ENCODE data around the gene LUZP2.

The LUZP2 gene
- 0 reads per million in 3 experiments for total RNA-seq

DNA sequence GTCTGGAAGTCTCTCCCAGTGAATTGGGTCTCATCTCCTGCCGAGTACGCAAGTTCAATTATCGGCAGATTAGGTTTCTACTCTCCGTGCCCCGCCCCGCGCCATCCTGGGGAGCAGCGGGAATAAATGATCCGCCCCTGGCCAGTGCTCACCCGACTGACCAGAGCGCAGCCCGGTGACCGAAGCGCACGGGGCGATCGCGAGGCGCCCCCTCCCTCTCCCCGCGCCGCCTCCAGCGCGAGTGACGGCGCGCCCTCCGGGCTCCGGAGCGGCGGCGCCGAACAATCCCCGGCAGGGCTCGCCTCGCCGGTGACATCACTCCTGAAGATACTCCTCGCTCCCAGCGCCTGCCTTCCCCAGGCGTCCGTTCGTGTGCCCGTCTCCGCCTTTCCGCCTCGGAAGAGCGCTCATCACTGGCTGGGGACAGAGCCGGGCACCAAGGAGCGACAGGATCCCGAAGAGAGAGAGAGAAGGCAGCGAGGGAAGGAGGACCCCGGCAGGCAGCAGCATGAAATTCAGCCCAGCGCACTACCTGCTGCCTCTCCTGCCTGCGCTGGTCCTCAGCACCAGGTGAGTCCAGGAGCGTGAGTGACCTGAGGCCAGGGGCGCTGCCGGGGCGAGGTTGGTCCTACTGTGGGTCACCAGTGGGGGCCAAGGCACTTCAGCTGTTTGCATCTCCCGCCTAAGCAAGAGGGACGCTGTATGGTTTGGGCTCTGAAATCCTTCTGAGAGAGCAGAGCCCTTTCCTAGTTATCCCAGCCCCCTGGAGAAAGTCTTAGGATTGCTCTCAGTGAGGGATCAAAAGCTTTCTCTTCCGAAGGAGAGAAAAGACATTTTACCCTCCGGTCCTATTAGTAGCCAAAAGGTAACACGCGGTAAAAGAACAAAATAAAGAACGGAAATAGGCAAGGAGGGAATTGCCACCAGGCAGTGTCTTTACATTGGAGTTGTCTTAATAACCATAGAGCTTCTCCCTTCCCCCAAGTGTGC lies at the start of gene LUZP2:
TSS of gene LUZP2 (plus strand) at position 318 of the 990 bp plus-strand sequence.
- no peak for DNase-seq

DNA sequence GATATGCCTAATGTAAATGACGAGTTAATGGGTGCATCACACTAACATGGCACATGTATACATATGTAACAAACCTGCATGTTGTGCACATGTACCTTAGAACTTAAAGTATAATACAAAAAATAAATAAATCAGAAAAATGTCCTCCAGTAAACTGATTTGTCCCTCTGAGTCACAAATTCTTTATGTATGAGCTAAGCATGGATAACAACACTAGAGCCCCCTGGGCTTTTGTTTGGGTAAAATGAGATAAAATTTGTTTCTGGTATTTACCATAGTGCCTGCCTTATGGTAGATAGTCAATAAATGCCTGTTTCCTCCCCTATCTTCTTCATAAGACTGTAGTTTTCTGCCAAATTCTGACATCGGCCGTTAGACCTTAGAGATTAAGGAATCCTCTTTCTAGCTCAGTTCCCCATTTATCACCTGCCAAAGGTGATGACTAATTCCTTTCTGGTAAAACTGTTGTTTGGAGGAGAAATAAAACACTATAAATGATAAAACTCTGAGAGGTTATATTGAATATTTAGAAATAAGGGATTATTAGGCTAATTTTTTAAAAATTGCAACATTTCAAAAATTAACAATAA lies 43.6 kb upstream of the LUZP2 start:
- DNase-seq = no peak

DNA sequence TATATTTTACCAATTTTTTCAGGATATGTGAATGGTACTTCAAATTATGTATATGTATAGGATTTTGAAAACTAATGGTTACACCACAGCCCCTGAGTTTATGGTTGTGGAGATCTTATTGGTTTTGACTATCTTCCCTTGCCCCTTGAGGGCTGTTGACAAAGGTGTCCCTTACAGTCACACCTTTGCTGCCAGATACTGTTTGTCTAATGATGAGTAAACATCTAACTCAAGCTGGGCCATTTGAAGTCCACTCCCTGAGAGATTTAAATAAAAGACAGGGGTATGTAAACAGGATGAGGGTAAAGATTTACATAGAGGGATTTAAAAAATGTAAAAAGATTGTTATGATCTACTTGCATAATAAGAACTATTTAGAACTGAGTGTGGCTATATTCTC lies 38.9 kb upstream of the LUZP2 start:
- no peak for DNase-seq

DNA sequence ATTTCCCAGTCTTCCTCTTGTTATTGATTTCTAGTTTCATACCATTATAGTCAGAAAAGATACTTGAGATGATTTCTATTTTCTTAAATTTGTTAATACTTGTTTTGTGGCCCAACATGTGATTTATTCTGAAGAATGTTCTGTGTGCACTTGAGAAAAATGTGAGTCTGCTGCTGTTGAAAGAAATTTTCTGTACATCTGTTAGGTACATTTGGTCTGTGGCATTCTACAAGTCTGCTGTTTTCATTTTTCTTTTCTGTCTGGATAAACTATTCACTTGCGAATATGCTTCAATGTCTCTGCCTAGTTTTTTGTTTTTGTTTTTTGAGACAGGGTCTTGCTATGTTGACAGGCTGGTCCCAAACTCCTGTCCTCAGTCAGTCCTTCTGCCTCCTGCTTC lies 26.4 kb upstream of the LUZP2 start:
- DNase-seq = no peak

DNA sequence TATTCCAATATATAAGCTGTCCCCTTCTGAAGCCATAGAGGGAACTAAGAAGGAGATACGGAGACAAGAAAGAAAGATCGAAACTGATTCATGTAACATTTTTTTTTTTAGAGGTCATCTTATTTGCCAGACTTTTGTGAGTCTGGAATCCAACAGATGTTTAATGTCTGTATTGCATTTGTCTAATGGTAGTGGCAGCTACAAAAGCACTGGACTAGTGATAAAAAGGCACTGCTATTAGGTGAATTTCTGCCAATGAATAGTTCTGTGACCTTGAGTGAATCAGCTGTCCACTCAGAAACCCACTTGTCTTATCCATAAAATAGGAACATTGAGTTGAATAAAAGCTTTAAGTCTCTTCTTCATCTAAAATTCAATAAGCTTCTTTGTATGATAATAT lies 25.8 kb upstream of the LUZP2 start:
- no peak for DNase-seq

DNA sequence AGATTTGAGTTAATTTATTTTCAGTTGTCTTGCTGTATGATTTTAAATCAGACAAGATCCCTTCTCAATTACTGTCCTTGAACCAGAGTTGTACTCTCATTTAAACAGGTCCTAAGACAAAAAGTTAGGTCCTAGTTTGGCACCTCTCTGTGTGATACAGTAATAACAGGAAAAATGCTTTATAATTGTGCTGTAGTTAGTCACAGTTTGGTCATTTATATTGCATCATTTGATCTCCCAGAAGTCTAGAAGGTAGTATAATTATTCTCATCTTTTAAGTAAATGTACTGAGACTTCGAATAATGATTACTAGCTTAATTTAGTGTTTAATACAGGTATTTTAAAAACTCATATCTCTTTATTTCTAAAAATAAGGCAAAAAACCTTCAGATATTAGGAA lies 18.1 kb upstream of the LUZP2 start:
- no peak for DNase-seq

DNA sequence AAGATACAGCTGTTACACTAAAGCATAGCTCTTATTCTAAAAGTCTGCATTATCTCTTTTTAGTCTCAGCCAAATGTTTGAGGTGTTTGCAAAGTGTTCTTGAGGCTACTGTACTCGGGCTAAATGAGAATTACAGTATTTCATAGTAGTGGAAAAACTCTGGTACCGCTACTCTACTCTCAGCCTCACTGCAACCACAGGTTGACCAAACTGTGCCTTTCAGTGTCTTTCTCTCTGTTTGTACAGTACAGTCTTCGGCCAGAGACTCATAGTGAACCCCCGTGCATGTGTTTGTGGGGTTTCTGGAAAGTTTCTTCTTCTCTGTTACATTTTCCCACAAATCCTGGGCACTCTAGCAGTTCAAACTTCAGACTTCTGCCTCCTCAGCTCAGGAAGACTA lies 7.4 kb upstream of the LUZP2 start:
- no peak for DNase-seq

DNA sequence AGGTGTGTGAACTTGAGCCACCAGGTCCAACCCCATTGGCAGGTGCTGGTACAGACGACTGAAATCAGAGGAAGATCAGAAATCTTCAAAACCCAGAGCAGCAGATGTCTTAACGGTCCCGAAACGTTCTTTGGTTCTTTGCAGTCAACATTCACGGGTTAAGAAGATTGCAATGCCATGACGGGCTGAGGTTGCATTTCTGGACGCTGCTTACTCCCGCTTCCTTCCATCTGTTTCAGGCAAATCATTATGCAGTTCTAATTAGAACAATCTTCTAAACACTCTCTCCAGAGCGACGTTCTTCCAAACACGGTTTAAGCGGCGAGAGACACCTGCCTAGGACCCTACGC lies 492 bp upstream of the LUZP2 start:
- DNase-seq = no peak

DNA sequence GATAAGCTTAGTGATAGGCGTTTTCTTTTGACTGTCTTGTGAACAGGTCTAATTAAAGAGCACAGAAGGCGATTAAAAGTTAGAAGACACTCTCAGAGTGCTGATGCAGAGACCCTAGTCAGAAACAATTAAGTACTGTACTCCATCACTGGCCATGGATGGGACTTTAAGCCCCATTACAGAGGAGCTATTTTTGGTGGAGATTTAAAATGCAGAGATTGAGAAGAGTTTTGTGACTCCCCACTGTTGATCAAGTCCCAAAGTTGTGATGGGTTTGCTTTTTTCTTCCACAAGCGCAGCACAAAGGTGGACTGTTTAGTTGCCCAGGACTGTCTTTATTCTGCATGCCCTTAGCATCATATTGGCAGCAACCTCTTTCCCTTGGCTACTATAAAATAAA lies 978 bp downstream of the LUZP2 start:
- DNase-seq = no peak

DNA sequence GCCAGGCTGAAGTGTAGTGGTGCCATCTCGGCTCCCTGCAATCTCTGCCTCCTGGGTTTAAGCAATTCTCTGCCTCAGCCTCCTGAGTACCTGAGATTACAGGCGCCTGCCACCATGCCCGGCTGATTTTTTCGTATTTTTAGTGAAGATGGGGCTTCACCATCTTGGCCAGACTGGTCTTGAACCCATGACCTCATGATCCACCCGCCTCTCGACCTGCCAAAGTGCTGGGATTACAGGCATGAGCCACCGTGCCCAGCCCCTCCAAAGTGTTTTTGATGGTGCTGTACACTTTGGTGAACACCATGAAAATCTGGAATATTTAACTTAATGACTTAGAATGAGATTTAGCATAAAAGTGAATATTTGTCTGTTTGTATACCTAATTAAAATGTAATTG lies 5.6 kb downstream of the LUZP2 start:
- no peak for DNase-seq

DNA sequence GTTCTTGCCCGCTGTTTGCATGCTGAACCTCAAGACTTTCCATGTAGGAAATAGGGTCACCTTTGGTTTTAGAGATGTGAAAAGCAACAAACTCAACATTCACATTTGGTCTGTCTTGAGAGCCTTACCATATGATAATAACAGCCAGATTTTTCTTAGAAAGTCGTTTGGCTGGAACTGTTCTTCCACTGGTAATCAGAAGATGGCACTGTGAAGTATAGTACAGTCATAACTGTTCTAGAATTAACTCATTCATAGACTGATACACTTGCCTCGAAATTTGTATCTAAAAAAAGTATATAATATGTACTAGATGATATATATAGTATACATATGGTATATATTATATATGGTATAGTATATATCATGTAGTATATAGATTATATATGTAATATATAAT lies 12.3 kb downstream of the LUZP2 start:
- DNase-seq = no peak

DNA sequence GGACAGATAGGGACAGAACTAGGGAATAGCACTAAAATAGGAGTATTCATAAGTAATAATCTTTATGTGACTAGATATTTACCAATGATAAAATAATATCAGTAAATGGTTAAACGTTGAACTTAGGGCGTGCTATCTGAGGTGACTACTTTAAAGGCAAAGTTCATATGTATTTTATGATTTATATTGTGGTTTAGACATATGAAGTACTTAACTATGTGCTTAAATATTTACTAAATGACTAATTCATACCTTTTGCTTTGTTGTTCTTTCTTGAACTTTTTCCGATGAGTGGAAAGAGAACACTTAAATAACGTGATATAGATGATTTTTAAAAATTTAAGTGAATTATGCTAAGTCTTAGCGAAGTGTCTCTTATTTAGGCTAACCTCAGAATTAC lies 14.7 kb downstream of the LUZP2 start:
- no peak for DNase-seq

DNA sequence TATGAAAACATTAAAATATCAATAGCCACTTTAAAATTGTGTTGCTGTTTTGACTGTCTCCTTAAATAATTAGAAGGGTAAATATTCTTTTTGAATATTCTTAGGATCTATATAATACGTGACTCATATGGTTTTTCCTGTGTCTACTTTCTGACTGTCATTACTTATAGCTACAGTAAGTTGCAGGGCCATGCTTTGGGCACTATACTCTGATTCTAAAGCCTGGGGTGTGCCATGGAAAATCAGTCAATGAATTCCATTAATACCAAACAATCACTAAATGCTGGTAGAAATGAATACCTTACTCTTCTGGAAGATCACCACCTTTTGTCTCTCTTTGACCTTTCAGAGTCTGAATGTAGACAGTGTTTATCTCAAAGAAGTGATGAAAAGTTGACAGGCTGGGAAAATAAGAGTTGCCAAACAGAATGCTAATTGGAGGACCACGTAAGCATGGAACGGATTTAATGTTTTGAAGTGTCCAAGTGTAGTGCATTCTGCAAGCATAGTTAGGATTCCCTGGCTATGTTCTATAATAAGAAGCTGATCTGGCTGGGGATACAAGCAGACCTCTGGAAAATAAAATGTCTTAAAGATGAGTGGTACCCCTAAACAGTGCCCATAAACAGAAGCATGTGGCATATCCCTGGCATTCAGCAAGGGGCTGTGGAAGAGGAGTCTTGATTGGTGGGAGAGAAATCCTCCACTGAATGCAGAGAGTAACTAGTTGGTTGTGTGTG lies 16.8 kb downstream of the LUZP2 start:
- no peak for DNase-seq

DNA sequence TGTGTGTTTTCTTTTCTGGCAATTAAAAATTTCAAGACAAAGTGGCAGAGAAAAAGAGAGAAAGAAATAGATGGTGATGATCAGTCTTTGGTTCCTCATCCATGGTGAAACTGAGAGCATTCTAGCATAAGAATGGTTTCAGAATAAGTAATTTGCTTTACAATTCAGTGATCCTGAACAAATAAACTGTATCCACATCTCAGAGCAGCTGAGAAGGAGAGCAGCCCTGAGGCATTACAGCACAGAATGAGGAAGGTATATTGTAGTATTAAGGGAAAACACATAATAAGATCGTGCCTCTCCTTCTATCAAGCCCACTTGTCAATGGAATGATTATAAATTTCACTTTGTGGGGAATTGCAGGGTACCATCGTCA lies 17.4 kb downstream of the LUZP2 start:
- no peak for DNase-seq

DNA sequence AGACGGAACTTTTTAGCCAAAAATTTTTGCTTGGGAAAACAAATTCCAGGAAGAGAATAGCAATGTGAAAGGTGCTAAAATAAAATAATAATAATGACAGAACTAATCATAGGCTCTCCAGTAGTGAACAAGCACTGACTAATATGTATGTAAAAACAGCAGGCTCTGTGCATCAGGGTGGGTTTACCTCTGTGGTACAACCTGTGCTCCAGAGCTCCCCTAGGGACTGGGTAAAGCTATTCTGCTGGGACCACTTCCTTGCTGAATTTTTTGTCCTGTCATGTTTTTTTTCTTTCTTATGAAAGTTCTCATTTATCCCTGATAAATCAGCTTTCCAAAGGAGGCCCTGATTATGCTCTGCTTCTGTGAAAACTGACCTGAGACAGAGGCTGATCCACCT lies 18.8 kb downstream of the LUZP2 start:
- DNase-seq = no peak

DNA sequence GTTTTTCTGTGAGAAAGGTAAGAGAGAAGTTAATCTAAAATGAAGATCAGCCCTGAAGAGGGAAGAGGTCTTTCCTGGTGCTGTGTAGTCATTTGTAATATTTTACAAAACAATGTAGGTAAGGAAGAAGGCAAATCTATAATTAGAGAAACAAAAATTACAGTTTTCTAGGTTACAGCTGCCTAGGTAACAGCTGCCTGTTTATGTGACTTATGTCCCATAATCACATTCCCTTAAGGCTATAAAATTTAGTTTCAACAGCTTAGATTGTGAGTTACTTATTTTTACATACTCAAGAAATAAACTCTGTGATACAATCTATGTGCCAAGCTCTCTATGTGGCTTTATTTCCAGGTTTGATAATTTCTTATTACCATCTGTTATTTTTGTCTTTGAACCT lies 19.8 kb downstream of the LUZP2 start:
- DNase-seq = no peak

DNA sequence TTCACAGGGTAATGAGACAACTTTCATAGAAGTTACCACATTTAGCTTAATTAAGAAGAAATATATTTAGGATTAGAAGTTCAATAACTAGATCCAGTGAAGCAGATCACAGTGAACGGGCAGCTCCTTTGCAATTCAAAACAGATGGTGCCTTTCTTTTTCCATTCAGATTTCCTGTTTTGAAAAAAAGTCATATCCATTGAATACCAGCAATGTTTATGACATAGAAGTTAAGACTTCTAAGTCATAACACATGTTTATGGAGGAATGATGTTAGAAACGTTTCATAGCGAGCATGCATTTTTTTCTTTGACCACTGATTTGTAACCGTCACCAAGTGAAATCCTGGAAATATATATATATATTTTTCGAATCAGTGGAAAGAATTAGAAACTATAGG lies 24.7 kb downstream of the LUZP2 start:
- DNase-seq = no peak

DNA sequence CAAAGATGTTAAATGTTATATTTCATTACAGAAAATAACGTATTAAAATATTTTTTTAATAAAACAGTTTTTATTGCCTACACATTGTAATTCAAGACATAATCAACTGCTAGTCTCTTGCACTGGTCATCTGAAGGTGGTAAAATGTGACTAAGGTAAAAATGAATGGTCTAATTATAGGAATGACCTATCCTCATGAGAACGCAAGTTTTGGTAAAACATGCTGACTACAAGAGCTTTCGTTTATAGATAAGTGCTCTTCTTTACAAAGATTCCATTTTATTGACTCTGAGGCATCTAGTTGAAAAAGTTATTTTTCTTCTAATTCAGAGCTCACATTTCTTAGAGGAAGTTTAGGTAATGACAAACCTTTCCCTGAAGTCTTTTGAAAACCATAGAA lies 27.3 kb downstream of the LUZP2 start:
- DNase-seq = no peak

DNA sequence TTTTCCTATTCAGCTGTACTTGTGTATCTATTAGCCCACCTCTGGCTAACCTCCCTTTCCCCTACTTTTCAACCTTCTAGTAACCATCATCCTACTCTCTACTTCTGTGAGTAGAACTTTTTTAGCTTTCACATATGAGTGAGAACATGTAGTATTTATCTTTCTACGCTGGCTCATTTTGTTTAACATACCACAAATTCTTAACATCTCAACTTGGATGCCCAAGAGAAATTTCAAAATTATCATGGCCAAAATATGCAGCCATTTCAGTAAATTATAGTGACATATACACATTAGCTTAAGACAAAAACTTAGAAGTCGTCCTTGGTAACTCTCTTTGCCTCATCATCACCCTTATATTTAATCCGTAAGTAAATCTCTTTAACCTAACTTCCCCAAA lies 34.7 kb downstream of the LUZP2 start:
- no peak for DNase-seq

DNA sequence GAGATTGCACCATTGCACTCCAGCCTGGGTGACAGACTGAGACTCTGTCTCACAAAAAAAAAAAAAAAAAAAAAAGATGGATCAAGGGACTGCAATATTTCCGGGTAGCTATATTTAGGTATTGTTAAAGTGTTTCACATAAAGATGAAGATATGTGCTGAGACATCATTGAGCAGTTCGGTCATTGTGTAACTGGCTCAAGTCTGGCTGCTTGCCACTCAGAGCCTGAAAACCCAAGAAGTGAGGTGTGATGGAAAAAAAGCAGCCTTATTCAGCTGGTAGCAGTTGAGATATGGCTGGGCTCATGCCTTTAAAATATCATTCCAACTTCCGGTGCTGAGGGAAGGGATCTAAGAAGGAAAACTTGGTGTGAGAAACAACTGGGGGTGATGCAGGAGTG lies 46.9 kb downstream of the LUZP2 start:
- no peak for DNase-seq

DNA sequence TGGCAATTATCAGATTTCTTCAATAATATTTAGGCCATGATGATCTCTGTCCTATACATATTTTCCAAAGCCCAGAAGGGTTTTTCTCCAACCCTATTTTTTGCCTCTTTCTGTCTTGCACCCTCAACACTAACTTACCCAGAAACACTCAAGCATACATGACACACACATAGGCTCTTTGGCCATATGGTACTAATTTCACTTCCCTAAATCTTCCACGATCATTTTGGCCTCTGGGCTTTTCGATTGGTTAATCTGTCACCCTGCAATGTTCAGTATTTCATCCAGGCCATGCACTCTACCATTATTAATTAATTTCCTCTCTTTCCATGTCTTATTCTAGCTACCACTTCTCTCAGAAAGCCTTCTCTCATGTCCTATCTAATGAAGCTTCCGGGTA lies 59.8 kb downstream of the LUZP2 start:
- no peak for DNase-seq

DNA sequence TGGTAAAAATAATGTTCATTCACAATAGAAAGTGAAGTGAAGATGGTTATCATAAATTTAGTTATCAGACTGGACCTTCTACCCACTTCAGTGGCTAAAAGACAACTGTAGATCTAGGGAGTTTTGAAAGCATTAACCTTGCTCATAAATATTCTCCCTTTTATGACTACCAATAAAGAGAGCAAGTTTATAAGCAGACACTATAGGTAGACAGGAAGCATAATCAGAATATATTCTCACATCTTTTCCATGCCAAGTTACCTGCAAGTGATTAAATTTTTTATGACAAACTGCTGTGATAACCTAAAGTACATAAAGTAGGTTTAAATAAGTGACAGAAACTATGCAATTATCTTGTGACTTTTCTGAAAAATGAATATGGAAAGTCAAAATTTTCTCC lies 62.5 kb downstream of the LUZP2 start:
- DNase-seq = no peak

DNA sequence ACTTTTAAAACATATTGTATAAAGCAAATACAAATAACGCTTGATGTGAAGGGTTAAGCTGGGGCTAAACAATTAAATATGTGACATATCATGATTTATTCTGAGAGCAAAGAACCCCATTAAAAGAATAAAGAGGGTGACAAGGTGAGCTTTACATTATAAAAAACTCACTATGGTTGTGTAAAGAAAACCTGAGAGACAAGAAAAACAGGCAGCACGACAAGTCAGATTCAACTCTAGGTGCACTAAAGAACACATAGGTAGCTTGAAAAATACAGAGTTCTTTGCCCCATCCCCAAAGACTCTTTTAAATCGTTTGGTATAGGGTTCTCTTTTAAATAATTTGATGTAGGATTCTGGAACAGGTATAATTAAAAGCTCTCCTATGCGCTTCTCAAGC lies 63.5 kb downstream of the LUZP2 start:
- DNase-seq = no peak

DNA sequence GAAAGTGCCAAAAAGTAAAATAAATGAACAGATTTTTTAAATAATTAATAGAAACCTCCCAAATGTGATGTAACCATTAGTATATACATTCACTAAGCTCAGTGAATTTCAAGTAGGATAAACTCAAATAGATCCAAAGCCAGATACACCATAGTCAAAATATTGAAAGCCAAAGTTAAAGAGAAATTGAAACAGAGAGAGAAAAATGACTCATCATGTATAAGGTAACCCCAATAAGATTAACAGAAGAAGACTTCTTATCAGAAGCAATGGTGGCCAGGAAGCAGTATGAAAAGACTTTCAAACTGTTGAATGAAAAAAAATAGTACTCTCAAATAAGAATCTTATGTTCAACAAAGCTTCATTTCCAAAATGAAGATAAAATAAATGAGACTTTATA lies 70.5 kb downstream of the LUZP2 start:
- no peak for DNase-seq
